ENCODE data around the gene TMEM125.

TMEM125 gene

DNA sequence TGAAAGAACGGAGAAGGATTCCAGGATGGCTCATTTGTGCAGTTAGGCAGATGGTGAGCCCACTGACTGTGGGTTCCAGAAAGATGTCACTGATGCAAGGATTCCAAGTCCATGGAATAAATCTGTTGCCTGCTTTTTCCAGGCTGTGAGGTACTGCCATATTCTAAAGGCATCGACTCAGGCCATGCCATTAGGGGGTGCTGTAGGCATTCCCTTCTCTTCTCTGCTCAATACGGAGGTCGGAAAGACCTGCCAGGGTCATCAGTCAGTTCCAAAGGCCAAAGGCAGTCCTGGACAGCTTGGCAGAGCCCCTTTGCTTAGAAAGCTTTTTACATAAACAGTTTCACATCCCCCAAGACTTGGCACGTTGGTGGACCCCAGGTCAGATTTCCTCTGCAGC, 31.7 kb upstream of the TMEM125 start:
- Mint-ChIP-seq H3K4me1 (no peaks in the 10 kb centered on the region), H3K9me3 (no peaks in the 10 kb centered on the region), H3K4me3 (no peak overlapping the region), H3K27me3 (no peaks in the 10 kb centered on the region), H3K27ac (no peak overlapping the region)
- DNase-seq: peak; percentile 26 to 45
- peak; percentile 74 for ATAC-seq

DNA sequence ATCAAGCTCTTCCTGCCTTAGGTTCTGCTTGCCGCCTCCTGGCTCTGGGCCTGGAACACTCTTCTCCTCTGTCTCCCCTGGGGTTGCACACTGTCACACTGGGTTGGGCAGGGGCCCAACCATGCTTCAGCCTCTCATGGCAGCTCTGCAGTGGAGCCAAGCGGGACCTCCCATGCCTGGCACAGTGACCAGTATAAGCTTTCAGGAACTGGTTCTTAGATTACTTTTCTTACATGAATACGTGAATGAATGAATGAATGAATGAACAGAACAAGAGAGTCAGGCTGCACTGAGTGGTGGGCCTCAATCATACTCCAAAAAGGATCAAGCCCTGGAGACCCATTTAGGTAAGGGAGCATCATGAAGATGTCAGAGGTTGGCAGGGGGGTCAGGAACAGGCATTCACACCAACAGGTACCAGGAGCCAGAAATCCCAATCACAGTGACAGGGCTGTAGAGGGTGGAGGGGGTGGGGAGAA, 30.8 kb upstream of the TMEM125 start:
- peak overlapping the region in 1 of 2 donors; percentile 63 for H3K27ac Mint-ChIP-seq
- no peaks in the 10 kb centered on the region for H3K9me3 Mint-ChIP-seq
- H3K27me3 Mint-ChIP-seq: no peaks in the 10 kb centered on the region
- no peaks in the 10 kb centered on the region for H3K4me1 Mint-ChIP-seq
- H3K4me3 Mint-ChIP-seq: no peak overlapping the region
- ATAC-seq (no peak), DNase-seq (no peak)

DNA sequence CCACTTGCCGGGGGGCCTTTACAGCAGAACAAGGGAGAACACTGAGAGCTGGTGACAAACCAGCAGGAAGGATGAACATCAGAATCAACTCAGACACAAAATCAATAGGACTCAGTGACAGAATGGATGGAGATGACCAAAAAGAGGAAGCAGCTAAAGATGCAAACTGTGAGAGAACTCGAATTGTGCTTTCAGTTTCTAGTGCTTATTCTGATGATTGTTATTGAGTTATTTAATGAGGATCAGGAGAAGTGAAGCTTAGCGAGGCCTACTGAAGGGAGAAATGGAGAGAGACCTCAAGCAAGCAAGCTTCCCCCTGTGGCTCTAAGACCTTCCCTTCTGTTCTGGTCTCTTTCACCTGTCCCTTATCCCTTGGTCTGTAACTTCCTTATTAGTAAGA, 30.3 kb upstream of the TMEM125 start:
- H3K27ac Mint-ChIP-seq: no peak overlapping the region
- ATAC-seq: no peak
- H3K4me3 Mint-ChIP-seq: no peak overlapping the region

DNA sequence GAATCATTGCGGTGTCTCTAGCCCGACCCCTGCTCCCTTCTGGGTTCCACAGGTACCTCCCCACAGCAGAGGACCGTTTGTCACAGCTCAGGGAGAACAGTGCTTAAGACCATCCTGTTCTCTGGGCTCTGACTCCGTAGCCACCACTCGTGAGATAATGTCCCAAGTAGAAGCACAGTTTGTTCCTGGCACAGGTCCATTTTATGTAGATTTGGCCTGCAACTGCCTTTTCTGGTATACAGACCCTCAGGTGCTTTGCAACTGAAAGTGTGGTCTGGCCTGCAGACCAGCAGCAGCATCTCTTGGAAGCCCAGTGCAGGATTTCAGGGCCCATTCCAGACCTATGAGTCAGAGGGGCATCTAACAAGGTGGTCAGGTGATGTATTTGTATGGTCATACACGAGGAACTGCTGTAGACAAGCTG, 28.4 kb upstream of the TMEM125 start:
- H3K27me3 Mint-ChIP-seq: no peaks in the 10 kb centered on the region
- peaks cover 0 to 5% of the 10 kb centered on the region in 2 donors for H3K9me3 Mint-ChIP-seq
- no peak overlapping the region for H3K27ac Mint-ChIP-seq
- DNase-seq (no peak), ATAC-seq (no peak)
- H3K4me1 Mint-ChIP-seq: no peaks in the 10 kb centered on the region
- no peak overlapping the region for H3K4me3 Mint-ChIP-seq

More for the DNA sequence above, 30.3 kb upstream of the TMEM125 start:
- Mint-ChIP-seq H3K4me1 (no peaks in the 10 kb centered on the region), H3K27me3 (no peaks in the 10 kb centered on the region), H3K9me3 (no peaks in the 10 kb centered on the region)
- no peak for DNase-seq

DNA sequence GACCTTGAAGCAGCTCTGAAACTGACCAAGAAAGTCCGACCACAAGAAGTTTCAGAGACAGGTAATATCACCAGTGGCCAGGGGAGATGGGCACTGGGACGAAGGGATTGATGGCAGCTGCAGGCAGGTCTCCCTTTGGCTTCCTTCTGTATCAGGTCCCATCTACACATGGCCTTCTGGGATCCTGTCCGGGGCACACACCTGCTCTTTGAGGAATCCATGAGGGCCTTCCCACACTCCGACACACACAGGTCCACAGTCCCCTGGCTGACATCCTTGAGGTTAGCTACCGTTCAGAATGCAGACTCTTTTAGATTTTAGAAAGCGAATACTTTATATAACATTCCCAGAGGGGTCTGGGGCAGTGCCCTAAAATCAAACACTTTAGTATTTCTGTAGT, 26.5 kb upstream of the TMEM125 start:
- H3K4me3 Mint-ChIP-seq: no peak overlapping the region
- peaks cover 0 to 15% of the 10 kb centered on the region in 2 donors for H3K9me3 Mint-ChIP-seq

DNA sequence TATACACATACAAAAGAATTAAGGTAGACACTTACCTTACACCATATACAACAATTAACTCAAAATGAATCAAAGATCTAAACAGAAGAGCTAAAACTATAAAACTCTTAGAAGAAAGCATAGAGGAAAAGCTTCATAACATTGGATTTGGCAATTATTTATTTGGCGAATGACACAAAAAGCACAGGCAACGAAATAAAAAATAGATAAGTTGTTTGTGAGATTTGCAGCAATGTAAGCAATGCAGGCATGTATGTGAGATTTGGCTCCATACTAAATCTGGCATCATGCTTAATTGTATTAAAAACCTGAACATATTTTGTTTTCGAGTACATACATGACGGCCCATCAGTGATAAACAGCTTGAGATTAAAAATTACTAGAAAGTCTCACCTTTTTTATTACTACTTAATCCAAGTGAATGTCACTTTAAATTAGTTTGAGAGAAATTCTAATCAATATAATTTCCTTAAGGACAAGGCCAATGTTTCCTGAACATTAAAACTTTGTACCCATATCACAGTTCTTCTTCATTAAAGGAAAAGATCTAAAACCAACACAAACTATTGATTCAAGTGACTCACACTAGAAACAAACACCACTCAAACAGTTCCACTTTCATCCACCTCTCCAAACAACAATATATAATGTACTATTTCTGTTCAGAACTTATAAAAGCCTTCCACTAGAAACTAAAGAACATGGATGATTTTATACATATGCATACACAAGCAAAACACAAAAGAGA, 23.1 kb upstream of the TMEM125 start:
- peaks cover 8% of the 10 kb centered on the region for H3K27me3 Mint-ChIP-seq
- no peak for DNase-seq
- no peak overlapping the region for H3K27ac Mint-ChIP-seq
- no peaks in the 10 kb centered on the region for H3K4me1 Mint-ChIP-seq
- peaks cover 0 to 15% of the 10 kb centered on the region in 2 donors for H3K9me3 Mint-ChIP-seq
- no peak for ATAC-seq
- H3K4me3 Mint-ChIP-seq: no peak overlapping the region

More for the DNA sequence above, 26.5 kb upstream of the TMEM125 start:
- no peak for DNase-seq
- H3K4me1 Mint-ChIP-seq: no peaks in the 10 kb centered on the region
- no peak overlapping the region for H3K27ac Mint-ChIP-seq
- no peaks in the 10 kb centered on the region for H3K27me3 Mint-ChIP-seq
- ATAC-seq: no peak

DNA sequence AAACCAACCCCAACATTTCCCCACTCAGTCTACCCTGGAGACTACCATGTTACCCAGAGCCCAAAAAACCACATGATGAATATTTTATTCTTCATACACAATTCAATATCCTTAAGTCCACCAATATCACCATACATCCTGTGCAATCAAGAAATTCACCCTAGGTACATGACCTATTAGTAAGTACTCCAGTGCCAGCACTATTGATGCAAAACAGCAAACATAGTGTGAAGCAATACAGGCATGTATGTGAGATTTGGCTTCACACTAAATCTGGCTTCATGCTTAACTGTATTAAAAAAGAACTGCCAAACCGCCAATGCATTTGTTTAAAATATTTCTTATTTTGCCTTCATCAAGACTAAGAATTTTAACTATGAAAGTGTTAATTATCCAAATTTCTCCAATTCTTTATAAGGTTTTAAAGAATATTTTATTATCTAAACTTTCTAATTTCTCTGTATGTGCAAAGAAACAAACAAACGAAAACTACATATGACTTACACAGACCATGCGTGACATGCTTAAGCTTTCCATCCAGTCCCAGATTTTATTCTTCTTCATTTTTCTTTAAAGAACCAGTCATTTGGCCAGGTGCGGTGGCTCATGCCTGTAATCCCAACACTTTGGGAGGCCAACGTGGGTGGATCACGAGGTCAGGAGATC, 22.4 kb upstream of the TMEM125 start:
- no peaks in the 10 kb centered on the region for H3K4me1 Mint-ChIP-seq
- H3K27ac Mint-ChIP-seq: no peak overlapping the region
- H3K27me3 Mint-ChIP-seq: peaks cover 9% of the 10 kb centered on the region
- H3K9me3 Mint-ChIP-seq: peaks cover 0 to 15% of the 10 kb centered on the region in 2 donors
- ATAC-seq: no peak
- no peak overlapping the region for H3K4me3 Mint-ChIP-seq
- DNase-seq: no peak

DNA sequence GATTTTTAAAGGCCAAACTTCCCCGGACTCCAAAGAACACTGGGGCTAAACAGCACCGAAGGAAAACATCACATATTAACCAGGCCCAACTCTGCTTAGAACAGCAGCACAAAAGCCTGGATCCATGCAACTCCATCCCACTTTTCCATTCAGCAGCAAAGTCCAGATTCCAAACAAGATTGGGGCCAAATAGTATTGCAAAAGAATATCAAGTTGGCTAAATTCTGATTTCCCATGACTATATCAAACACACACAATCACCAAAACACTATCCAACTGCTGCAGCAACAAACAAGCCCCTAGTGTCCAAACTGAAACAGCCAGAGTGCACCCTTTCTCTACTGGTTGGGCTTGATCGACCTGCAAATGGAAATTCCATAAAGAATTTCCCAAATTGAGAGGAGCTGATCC, 19.4 kb upstream of the TMEM125 start:
- no peak overlapping the region for H3K27ac Mint-ChIP-seq
- H3K4me1 Mint-ChIP-seq: no peaks in the 10 kb centered on the region
- DNase-seq (no peak), ATAC-seq (no peak)
- peaks cover 25% of the 10 kb centered on the region for H3K27me3 Mint-ChIP-seq
- H3K9me3 Mint-ChIP-seq: peaks cover 0 to 15% of the 10 kb centered on the region in 2 donors
- H3K4me3 Mint-ChIP-seq: no peak overlapping the region

DNA sequence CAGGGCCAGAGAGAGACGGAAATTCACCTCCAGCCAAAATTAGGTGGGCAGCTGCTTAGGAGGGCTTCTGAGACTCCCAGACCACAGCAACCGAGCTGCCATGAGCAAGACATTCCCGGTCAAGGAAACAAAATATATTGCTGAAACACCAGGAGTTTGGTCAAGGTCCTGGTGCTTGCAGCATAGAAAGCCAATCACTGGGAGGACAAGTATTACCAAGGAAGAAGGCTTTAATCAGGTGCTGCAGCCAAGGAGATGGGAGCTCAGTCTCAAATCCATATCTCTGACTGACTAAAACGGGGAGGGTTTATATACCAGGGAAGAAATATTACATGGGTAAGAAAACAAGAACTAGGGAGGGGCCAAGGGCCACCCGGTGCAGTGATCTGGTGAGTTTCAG, 18.8 kb upstream of the TMEM125 start:
- ATAC-seq (no peak), DNase-seq (no peak)
- H3K4me3 Mint-ChIP-seq: no peak overlapping the region
- peaks cover 28% of the 10 kb centered on the region for H3K27me3 Mint-ChIP-seq
- peaks cover 0 to 14% of the 10 kb centered on the region in 2 donors for H3K9me3 Mint-ChIP-seq
- no peak overlapping the region for H3K27ac Mint-ChIP-seq
- H3K4me1 Mint-ChIP-seq: no peaks in the 10 kb centered on the region

DNA sequence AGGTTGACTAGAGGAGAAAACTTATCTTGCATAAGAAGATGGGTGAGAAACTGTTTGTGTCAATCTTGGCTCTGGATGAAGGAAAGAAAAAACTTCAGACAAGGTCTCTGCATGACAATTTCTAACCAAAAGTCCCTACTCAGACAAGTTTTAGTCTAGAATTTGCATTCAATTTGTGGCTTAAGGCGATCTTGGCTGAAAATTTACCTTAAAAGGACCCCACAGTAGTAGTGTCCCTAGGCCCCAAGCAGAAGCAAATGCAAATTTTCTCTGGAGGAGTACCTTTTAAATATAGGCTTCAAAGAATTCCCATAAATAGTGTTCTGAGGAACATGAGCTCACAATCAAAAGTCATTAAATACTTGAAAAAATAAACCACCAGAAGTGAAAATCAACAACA, 17.6 kb upstream of the TMEM125 start:
- DNase-seq: no peak
- peaks cover 0 to 2% of the 10 kb centered on the region in 2 donors for H3K9me3 Mint-ChIP-seq
- no peak for ATAC-seq
- no peaks in the 10 kb centered on the region for H3K4me1 Mint-ChIP-seq
- H3K27me3 Mint-ChIP-seq: peaks cover 33% of the 10 kb centered on the region
- H3K4me3 Mint-ChIP-seq: no peak overlapping the region
- no peak overlapping the region for H3K27ac Mint-ChIP-seq

DNA sequence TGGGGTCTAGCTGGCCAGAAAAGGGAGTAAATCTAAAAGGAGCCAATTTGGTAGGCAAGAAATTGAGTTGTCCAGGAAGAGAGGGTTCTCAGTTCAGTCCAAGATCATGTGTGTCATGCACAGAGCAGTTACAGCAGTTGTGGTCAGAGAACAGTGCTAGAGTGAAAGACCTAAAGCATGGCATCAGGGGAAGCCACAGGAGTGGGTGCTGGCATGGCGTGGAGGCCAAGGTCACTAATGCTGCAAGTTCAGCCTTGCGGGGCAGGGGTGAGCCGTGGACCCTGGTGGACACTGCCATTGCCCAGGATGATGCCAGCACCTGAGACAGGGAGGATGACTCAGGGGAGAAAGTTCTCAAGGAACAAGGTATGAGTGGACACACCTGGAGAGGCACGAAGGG, 16.6 kb upstream of the TMEM125 start:
- Mint-ChIP-seq H3K27ac (no peak overlapping the region), H3K4me3 (no peak overlapping the region), H3K4me1 (no peaks in the 10 kb centered on the region), H3K9me3 (no peaks in the 10 kb centered on the region), H3K27me3 (peaks cover 33% of the 10 kb centered on the region)
- DNase-seq: no peak
- ATAC-seq: no peak

DNA sequence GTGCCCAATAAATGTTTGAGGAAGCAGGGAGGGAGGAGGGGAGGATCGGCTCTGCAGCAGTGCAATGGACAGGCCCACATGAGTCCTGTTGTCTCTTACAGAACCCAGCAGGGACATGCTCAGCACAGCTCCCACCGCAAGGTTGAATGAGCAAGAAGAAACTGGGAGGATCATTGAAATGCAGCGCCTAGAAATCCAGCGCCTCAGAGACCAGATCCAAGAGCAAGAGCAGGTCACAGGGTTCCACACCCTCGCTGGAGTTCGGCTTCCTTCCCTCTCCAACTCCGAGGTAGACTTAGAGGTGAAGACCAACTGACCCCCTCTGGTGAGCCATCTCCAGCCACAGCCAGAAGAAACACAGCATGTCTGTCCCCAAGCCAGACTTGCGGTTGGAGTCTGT, 15.9 kb upstream of the TMEM125 start:
- ATAC-seq (no peak), DNase-seq (no peak)
- Mint-ChIP-seq H3K27me3 (peaks cover 33% of the 10 kb centered on the region), H3K4me3 (no peak overlapping the region), H3K4me1 (no peaks in the 10 kb centered on the region), H3K27ac (no peak overlapping the region), H3K9me3 (no peaks in the 10 kb centered on the region)

DNA sequence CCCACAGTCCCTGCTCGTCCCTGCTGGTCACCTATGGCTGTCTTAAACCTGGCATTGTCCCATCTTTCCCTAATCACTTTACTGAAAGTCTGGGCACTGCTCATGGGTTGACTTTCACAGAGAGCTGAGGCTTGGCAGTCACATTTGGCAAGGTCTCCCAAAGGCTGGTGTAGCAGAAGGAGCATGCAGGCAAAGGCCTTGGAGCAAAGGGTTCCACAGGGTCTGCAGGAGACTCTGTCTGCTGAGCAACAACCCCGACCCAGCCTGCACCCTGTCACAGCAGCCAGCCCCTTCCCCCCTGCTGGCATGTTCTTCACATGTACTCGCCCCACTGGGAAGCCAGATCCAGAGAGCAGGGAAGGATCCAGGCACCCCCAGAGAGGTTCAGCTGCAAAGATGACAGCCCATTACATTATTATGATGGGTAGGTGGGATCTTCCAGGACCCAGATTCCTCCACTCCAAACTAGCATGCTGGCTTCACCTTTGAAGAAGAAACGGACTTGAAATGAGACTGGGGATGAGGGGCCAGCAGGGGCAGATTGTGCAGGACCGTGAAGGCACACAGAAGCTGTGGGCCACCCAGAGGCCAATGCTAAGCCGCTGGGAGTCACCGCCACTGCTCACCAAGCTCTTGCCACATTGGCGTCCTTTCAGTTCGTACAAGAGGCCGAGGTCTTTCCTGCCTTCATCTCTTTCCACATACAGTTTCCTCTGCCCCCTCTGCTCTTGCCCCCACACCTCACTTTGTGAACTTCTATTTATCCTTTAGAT, 14.2 kb upstream of the TMEM125 start:
- ATAC-seq (no peak), DNase-seq (no peak)
- Mint-ChIP-seq H3K4me3 (no peak overlapping the region), H3K4me1 (no peaks in the 10 kb centered on the region), H3K9me3 (no peaks in the 10 kb centered on the region), H3K27me3 (peaks cover 30% of the 10 kb centered on the region), H3K27ac (no peak overlapping the region)

DNA sequence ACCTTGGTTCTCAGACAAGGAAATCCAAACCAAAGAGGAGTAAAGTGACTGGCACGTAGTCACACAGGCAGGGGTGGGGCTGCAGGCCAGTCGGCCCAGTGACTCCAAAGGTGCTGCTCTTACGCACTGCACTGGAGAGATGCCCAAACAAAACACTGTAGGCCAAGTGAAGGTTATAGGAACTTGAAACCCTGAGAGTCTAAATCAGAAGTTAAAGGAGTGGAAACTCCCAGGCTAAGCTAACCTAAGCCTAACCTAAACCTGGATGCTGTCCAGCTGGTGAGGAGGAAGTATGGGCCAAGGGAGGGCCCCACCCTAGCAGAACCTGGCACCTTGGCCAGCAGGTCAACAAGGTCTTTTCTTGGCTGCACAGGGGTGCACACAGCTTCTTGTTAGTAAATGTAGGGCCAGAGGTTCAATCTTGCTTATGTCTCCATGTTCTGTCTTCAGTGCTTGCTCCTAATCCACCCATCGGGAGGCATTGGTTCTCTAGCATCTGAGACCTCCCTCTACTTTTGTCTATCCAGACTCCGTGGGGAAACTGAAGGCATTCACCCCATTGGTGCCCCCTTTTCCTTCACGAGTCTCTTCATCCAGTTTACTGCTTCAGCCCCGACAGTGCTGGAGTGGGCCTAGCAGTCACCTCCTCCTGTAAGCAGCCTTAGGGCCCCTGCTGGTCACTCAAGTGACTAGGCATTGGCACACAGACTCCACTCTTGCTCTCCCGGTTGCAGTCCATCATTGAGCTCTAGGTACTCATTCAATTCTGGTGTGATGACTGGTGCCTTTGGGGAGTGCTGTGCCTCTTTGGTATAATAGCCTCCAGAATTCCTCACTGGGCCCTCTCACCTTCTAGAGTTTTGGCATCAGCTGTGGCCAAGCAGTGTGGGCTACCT, 12.9 kb upstream of the TMEM125 start:
- Mint-ChIP-seq H3K27ac (no peak overlapping the region), H3K4me3 (no peak overlapping the region), H3K4me1 (no peaks in the 10 kb centered on the region), H3K27me3 (peaks cover 25% of the 10 kb centered on the region), H3K9me3 (no peaks in the 10 kb centered on the region)
- DNase-seq: no peak
- ATAC-seq: no peak

DNA sequence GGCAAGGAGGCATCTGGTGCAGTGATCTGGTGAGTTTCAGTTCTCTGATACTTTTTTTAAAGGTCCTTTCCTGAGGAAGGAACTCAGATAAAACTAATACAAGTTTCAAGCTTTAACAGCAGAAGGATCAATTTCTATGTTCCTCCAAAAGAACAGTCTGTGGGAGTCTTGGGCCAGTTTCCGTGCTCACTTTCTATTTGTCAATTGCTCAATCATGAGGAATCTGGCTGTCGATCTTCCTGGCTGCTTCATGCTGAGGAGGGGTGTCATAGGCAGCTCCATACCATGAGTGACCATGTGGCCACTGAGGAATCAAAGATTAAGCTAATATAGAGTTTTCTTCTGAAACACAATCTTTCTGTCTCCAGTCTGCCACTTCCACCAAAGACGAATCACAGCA, 11.4 kb upstream of the TMEM125 start:
- H3K27me3 Mint-ChIP-seq: peaks cover 14% of the 10 kb centered on the region

More for the DNA sequence above, 11.4 kb upstream of the TMEM125 start:
- no peak overlapping the region for H3K4me3 Mint-ChIP-seq
- DNase-seq (no peak), ATAC-seq (no peak)
- no peaks in the 10 kb centered on the region for H3K4me1 Mint-ChIP-seq
- H3K27ac Mint-ChIP-seq: peak overlapping the region in 1 of 2 donors; percentile 81
- peaks cover 4 to 8% of the 10 kb centered on the region in 2 donors for H3K9me3 Mint-ChIP-seq
